HG02973 (cell line): ENCODE results near the gene SHMT2.
"Not testable (repeated sequence)": the region's sequence is repeated elsewhere in the genome, so short reads cannot be mapped to it uniquely, and the experiment has no call there.

ENCODE experiments used
- ATAC-seq: cut with Tn5 transposase; IDR thresholded peaks from one replicate; pipeline ENCODE4 v1.9.1; 2021; ENCODE audit warnings: moderate library complexity; ENCODE audit not compliant: unreplicated experiment

SHMT2 gene

GRCh38 chr12:57261428-57261865, 31.9 kb downstream of the SHMT2 start:
- ATAC-seq, result no peak

- ATAC-seq, result no peak
Observed at GRCh38 chr12:57262126-57262822, 32.8 kb downstream of the SHMT2 start.

GRCh38 chr12:57263096-57263495, 33.6 kb downstream of the SHMT2 start:
- no peak for ATAC-seq

GRCh38 chr12:57266681-57267080, 37.2 kb downstream of the SHMT2 start:
- no peak for ATAC-seq

- no peak for ATAC-seq
Observed at GRCh38 chr12:57268264-57268663, 38.8 kb downstream of the SHMT2 start.

GRCh38 chr12:57270966-57271470, 41.5 kb downstream of the SHMT2 start:
- ATAC-seq, result no peak

GRCh38 chr12:57272337-57273151, 43.0 kb downstream of the SHMT2 start:
- no peak for ATAC-seq

- ATAC-seq, result no peak
Observed at GRCh38 chr12:57273516-57273915, 44.0 kb downstream of the SHMT2 start.

- not testable (repeated sequence) for ATAC-seq
Observed at GRCh38 chr12:57276233-57276632, 46.7 kb downstream of the SHMT2 start.

- ATAC-seq, result no peak
Observed at GRCh38 chr12:57276935-57277563, 47.5 kb downstream of the SHMT2 start.

- ATAC-seq, result no peak
Observed at GRCh38 chr12:57278465-57279381, 49.2 kb downstream of the SHMT2 start.

GRCh38 chr12:57280211-57281062, 50.9 kb downstream of the SHMT2 start:
- ATAC-seq, result peak; percentile 88

- ATAC-seq, result not testable (repeated sequence)
Observed at GRCh38 chr12:57282073-57282472, 52.6 kb downstream of the SHMT2 start.
